ENCODE measurements around the gene ACSF3.

Gene ACSF3

GRCh38 chr16:89132194-89133005 is 38.7 kb downstream of the ACSF3 start:
- no peak for DNase-seq

- DNase-seq = no peak
Measured at GRCh38 chr16:89133457-89134127, 39.9 kb downstream of the ACSF3 start.

GRCh38 chr16:89134269-89134668 is 40.6 kb downstream of the ACSF3 start:
- DNase-seq = no peak

GRCh38 chr16:89135166-89135565 is 41.5 kb downstream of the ACSF3 start:
- no peak for DNase-seq

GRCh38 chr16:89135971-89136765 is 42.5 kb downstream of the ACSF3 start:
- no peak for DNase-seq

GRCh38 chr16:89136931-89137330 is 43.3 kb downstream of the ACSF3 start:
- DNase-seq = no peak

GRCh38 chr16:89137666-89138512 is 44.2 kb downstream of the ACSF3 start:
- no peak for DNase-seq

- DNase-seq = no peak
Measured at GRCh38 chr16:89138513-89138795, 44.8 kb downstream of the ACSF3 start.

- DNase-seq = no peak
Measured at GRCh38 chr16:89138843-89139520, 45.3 kb downstream of the ACSF3 start.

GRCh38 chr16:89139907-89140361 is 46.3 kb downstream of the ACSF3 start:
- no peak for DNase-seq

- no peak for DNase-seq
Measured at GRCh38 chr16:89140401-89140800, 46.7 kb downstream of the ACSF3 start.

- DNase-seq = no peak
Measured at GRCh38 chr16:89140981-89141883, 47.6 kb downstream of the ACSF3 start.

GRCh38 chr16:89141884-89142267 is 48.2 kb downstream of the ACSF3 start:
- DNase-seq = no peak

GRCh38 chr16:89142474-89143195 is 49.0 kb downstream of the ACSF3 start:
- DNase-seq = no peak

- no peak for DNase-seq
Measured at GRCh38 chr16:89143201-89143741, 49.6 kb downstream of the ACSF3 start.

GRCh38 chr16:89143911-89144675 is 50.4 kb downstream of the ACSF3 start:
- DNase-seq = no peak

- DNase-seq = no peak
Measured at GRCh38 chr16:89144681-89145080, 51.0 kb downstream of the ACSF3 start.

- DNase-seq = no peak
Measured at GRCh38 chr16:89145406-89146161, 51.9 kb downstream of the ACSF3 start.

All from stimulated activated CD4-positive, alpha-beta T cell treated with anti-CD3 and anti-CD28 coated beads, Interleukin-12 subunit alpha, Interleukin-12 subunit beta, amount 100 ng/mL, for 4 hours (primary cell).